Measurements from ENCODE around the gene NOC2L. TPM values are rescaled to one million over a fixed set of nuclear protein-coding genes. Genes with fewer than 3 reads are reported as not detected.

Gene NOC2L
- total RNA-seq, 1 donor from 2014 or later: 95.6 TPM

- no peak for TF ChIP-seq CTCF (IDR thresholded peaks at IDR 0.05; ENCODE audit: insufficient read depth, low read length, poor library complexity, severe bottlenecking)
- peaks cover 3% of the 10 kb centered on the region for H3K27me3 ChIP-seq (ENCODE audit: control insufficient read depth, insufficient read depth, low read length)
- H3K4me3 ChIP-seq (ENCODE audit: low read depth, low read length): no peak overlapping the region
- no peak for DNase-seq (ENCODE audit: low read depth)
- H3K36me3 ChIP-seq (ENCODE audit: control insufficient read depth, insufficient read depth, low read length): peaks cover 3% of the 10 kb centered on the region
Observed at GRCh38 chr1:956636-957035, 2.4 kb downstream of the NOC2L start.

GRCh38 chr1:955474-955873, 3.6 kb downstream of the NOC2L start:
- no peak for DNase-seq (ENCODE audit: low read depth)
- no peak for TF ChIP-seq CTCF (IDR thresholded peaks at IDR 0.05; ENCODE audit: insufficient read depth, low read length, poor library complexity, severe bottlenecking)
- H3K4me3 ChIP-seq (ENCODE audit: low read depth, low read length): no peak overlapping the region
- H3K27me3 ChIP-seq (ENCODE audit: control insufficient read depth, insufficient read depth, low read length): peaks cover 3% of the 10 kb centered on the region
- peaks cover 4% of the 10 kb centered on the region for H3K36me3 ChIP-seq (ENCODE audit: control insufficient read depth, insufficient read depth, low read length)

- no peak for DNase-seq (ENCODE audit: low read depth)
- TF ChIP-seq CTCF (IDR thresholded peaks at IDR 0.05; ENCODE audit: insufficient read depth, low read length, poor library complexity, severe bottlenecking): no peak
- Histone ChIP-seq H3K27me3 (ENCODE audit: control insufficient read depth, insufficient read depth, low read length) (peaks cover 3% of the 10 kb centered on the region), H3K36me3 (ENCODE audit: control insufficient read depth, insufficient read depth, low read length) (peaks cover 6% of the 10 kb centered on the region), H3K4me3 (ENCODE audit: low read depth, low read length) (no peak overlapping the region)
Observed at GRCh38 chr1:954927-955326, 4.1 kb downstream of the NOC2L start.

- no peak for DNase-seq (ENCODE audit: low read depth)
- peaks cover 6% of the 10 kb centered on the region for H3K36me3 ChIP-seq (ENCODE audit: control insufficient read depth, insufficient read depth, low read length)
- H3K4me3 ChIP-seq (ENCODE audit: low read depth, low read length): no peak overlapping the region
- no peak for TF ChIP-seq CTCF (IDR thresholded peaks at IDR 0.05; ENCODE audit: insufficient read depth, low read length, poor library complexity, severe bottlenecking)
- H3K27me3 ChIP-seq (ENCODE audit: control insufficient read depth, insufficient read depth, low read length): no peaks in the 10 kb centered on the region
Observed at GRCh38 chr1:953524-954320, 5.3 kb downstream of the NOC2L start.

- H3K27me3 ChIP-seq (ENCODE audit: control insufficient read depth, insufficient read depth, low read length): no peaks in the 10 kb centered on the region
- DNase-seq (ENCODE audit: low read depth): no peak
- no peak overlapping the region for H3K4me3 ChIP-seq (ENCODE audit: low read depth, low read length)
- H3K36me3 ChIP-seq (ENCODE audit: control insufficient read depth, insufficient read depth, low read length): peaks cover 6% of the 10 kb centered on the region
- TF ChIP-seq CTCF (IDR thresholded peaks at IDR 0.05; ENCODE audit: insufficient read depth, low read length, poor library complexity, severe bottlenecking): no peak
Observed at GRCh38 chr1:952603-953002, 6.5 kb downstream of the NOC2L start.

- H3K27me3 ChIP-seq (ENCODE audit: control insufficient read depth, insufficient read depth, low read length): no peaks in the 10 kb centered on the region
- H3K36me3 ChIP-seq (ENCODE audit: control insufficient read depth, insufficient read depth, low read length): peaks cover 6% of the 10 kb centered on the region
- TF ChIP-seq CTCF (IDR thresholded peaks at IDR 0.05; ENCODE audit: insufficient read depth, low read length, poor library complexity, severe bottlenecking): no peak
- no peak for DNase-seq (ENCODE audit: low read depth)
- no peak overlapping the region for H3K4me3 ChIP-seq (ENCODE audit: low read depth, low read length)
Observed at GRCh38 chr1:952201-952600, 6.9 kb downstream of the NOC2L start.
